Esophagus muscularis mucosa (tissue), 4 donors: ENCODE data around the gene ALG14. TPM values are rescaled to one million over a fixed set of nuclear protein-coding genes. Genes with fewer than 3 reads are reported as not detected.

Experiments used
- DNase-seq: peaks from one replicate; pipeline ENCODE4 v3.0.0-alpha.2; 2017; ENCODE audit errors: extremely low spot score
- H3K27ac ChIP-seq, 4 donors: fragments of 200-600 bp; sonication (generic); replicated peaks in 1 of 4; 1 replicate in 3 of 4; 2 replicates in 1 of 4; pipeline ENCODE4 v1.5.1; 2016 to 2019; ENCODE audit warnings: mild to moderate bottlenecking in 1 of 4
- H3K27me3 ChIP-seq, 4 donors: fragments of 200-600 bp; sonication (generic); one replicate each; pipeline versions ENCODE4 v1.5.1 to v1.6.0; 2016 to 2019
- H3K36me3 ChIP-seq, 4 donors: fragments of 200-600 bp; sonication (generic); one replicate each; pipeline ENCODE4 v1.5.1; 2016 to 2019
- H3K4me1 ChIP-seq, 4 donors: fragments of 200-600 bp; sonication (generic); one replicate each; pipeline ENCODE4 v1.5.1; 2016 to 2019
- H3K4me3 ChIP-seq, 4 donors: fragments of 200-600 bp; sonication (generic); 1 replicate in 2 of 4; 2 replicates in 2 of 4; pipeline ENCODE4 v1.5.1; 2016 to 2019; ENCODE audit warnings: mild to moderate bottlenecking in 4 of 4, moderate library complexity in 1 of 4
- H3K9me3 ChIP-seq, 4 donors: fragments of 200-600 bp; sonication (generic); 1 replicate in 3 of 4; 2 replicates in 1 of 4; pipeline ENCODE4 v1.5.1; 2016 to 2019
- CTCF ChIP-seq, 3 experiments: fragments of 200-600 bp in 2 of 3; fragments of 450-650 bp in 1 of 3; sonication (generic) in 2 of 3; IDR thresholded peaks; one replicate each; pipeline ENCODE4 v1.5.1; 2017 to 2019; ENCODE audit warnings: antibody characterized with exemption in 3 of 3, mild to moderate bottlenecking in 2 of 3, moderate library complexity in 1 of 3
- EP300 ChIP-seq: sonication (generic); formaldehyde crosslinking; IDR thresholded peaks from one replicate; pipeline ENCODE4 v1.6.1; 2017; ENCODE audit warnings: antibody characterized with exemption
- POLR2A ChIP-seq: fragments of 450-650 bp; IDR thresholded peaks from one replicate; pipeline ENCODE4 v1.6.1; 2017; ENCODE audit warnings: antibody characterized with exemption, moderate library complexity, mild to moderate bottlenecking, low read depth
- POLR2AphosphoS5 ChIP-seq, 2 donors: sonication (generic); formaldehyde crosslinking; IDR thresholded peaks; one replicate each; pipeline ENCODE4 v1.6.1; 2017; ENCODE audit warnings: antibody characterized with exemption in 2 of 2
- WGBS: methylation state at CpG from one replicate; pipeline ENCODE4 v1.1.5; 2018; 5-methylcytosine and 5-hydroxymethylcytosine counted together
- intact Hi-C: fragments of 100-400 bp; cut with DNase I; formaldehyde crosslinking; loops from one replicate; pipeline ENCODE4 v1.15.1; 2023
- total RNA-seq, 4 donors: library from RNA; depleted of rRNA; stranded (reverse); fragments of >200 nt; gene quantifications; one replicate each; pipeline versions ENCODE4 v1.1.0 to v1.2.1, GENCODE V29; 2016

The ALG14 gene
- total RNA-seq, 4 donors from 2014 or later = 0.52 to 0.83 (median 0.74) TPM

- Histone ChIP-seq H3K27ac (no peak overlapping the region), H3K27me3 (no peaks in the 10 kb centered on the region), H3K4me1 (no peaks in the 10 kb centered on the region), H3K9me3 (no peaks in the 10 kb centered on the region), H3K36me3 (no peaks in the 10 kb centered on the region), H3K4me3 (no peak overlapping the region)
- intact Hi-C loops = no loop called here
- TF ChIP-seq EP300 = no peak
- no peak for TF ChIP-seq POLR2AphosphoS5 (IDR thresholded peaks at IDR 0.05)
- DNase-seq = no peak
- 86% methylated on average over 1 of the region's 1 CpG for WGBS
Observed at GRCh38 chr1:95080446-95080845, 7.7 kb upstream of the ALG14 start.

- Histone ChIP-seq H3K27me3 (no peaks in the 10 kb centered on the region), H3K4me3 (no peak overlapping the region), H3K27ac (no peak overlapping the region), H3K9me3 (no peaks in the 10 kb centered on the region), H3K4me1 (peaks cover 3 to 21% (median 13%) of the 10 kb centered on the region in 4 donors), H3K36me3 (no peaks in the 10 kb centered on the region)
- TF ChIP-seq POLR2AphosphoS5 (IDR thresholded peaks at IDR 0.05) = no peak
- TF ChIP-seq POLR2A = no peak
- no peak for TF ChIP-seq EP300
- no peak for TF ChIP-seq CTCF (IDR thresholded peaks at IDR 0.05)
- intact Hi-C loops = loop anchor here (5.0 kb wide), 1 partner anchor 41 kb away; the partner anchor contains the start of gene TLCD4
- no peak for DNase-seq
Observed at GRCh38 chr1:95076034-95076433, 3.3 kb upstream of the ALG14 start.

GRCh38 chr1:95073446-95073845 lies 695 bp upstream of the ALG14 start:
- WGBS = 4% methylated on average over 3 of the region's 3 CpGs
- Histone ChIP-seq H3K9me3 (no peaks in the 10 kb centered on the region), H3K27ac (peak overlapping the region; percentile 89 to 92 (median 90)), H3K4me3 (peak overlapping the region; percentile 75 to 80 (median 76)), H3K4me1 (peaks cover 3 to 22% (median 13%) of the 10 kb centered on the region in 4 donors), H3K27me3 (no peaks in the 10 kb centered on the region), H3K36me3 (no peaks in the 10 kb centered on the region)
- DNase-seq = no peak
- intact Hi-C loops = loop anchor here (5.0 kb wide), 1 partner anchor 159 kb away; the partner anchor contains the start of gene RWDD3
- TF ChIP-seq POLR2AphosphoS5 (IDR thresholded peaks at IDR 0.05) (no peak), CTCF (IDR thresholded peaks at IDR 0.05) (no peak), EP300 (no peak), POLR2A (no peak)

- WGBS = 10% methylated on average over 7 of the region's 7 CpGs
- no peaks in the 10 kb centered on the region for H3K36me3 ChIP-seq
- DNase-seq = no peak
- intact Hi-C loops = loop anchor here (5.0 kb wide), 1 partner anchor 160 kb away; the partner anchor contains the start of gene RWDD3
- H3K4me3 ChIP-seq = peak overlapping the region; percentile 75 to 80 (median 76)
- no peaks in the 10 kb centered on the region for H3K27me3 ChIP-seq
- H3K27ac ChIP-seq = peak overlapping the region; percentile 89 to 92 (median 90)
- peaks cover 3 to 22% (median 13%) of the 10 kb centered on the region in 4 donors for H3K4me1 ChIP-seq
- TF ChIP-seq EP300 (no peak), CTCF (IDR thresholded peaks at IDR 0.05) (no peak), POLR2AphosphoS5 (IDR thresholded peaks at IDR 0.05) (no peak), POLR2A (no peak)
- no peaks in the 10 kb centered on the region for H3K9me3 ChIP-seq
Observed at GRCh38 chr1:95072117-95072516, 634 bp downstream of the ALG14 start.

- Histone ChIP-seq H3K4me3 (peak overlapping the region; percentile 75 to 80 (median 76)), H3K27ac (peak overlapping the region in 1 of 4 donors; percentile 92)
- intact Hi-C loops = loop anchor here (5.0 kb wide), 1 partner anchor 161 kb away; the partner anchor contains the start of gene RWDD3
Observed at GRCh38 chr1:95071539-95071938, 1.2 kb downstream of the ALG14 start.

More at GRCh38 chr1:95071539-95071938, 1.2 kb downstream of the ALG14 start:
- TF ChIP-seq POLR2A (no peak), POLR2AphosphoS5 (IDR thresholded peaks at IDR 0.05) (no peak), CTCF (IDR thresholded peaks at IDR 0.05) (no peak), EP300 (no peak)
- no peak for DNase-seq
- Histone ChIP-seq H3K36me3 (no peaks in the 10 kb centered on the region), H3K9me3 (no peaks in the 10 kb centered on the region), H3K27me3 (no peaks in the 10 kb centered on the region), H3K4me1 (peaks cover 3 to 22% (median 13%) of the 10 kb centered on the region in 4 donors)
- WGBS = 71% methylated on average over 2 of the region's 2 CpGs
